HEK293 (cell line): ENCODE measurements around the gene MOB1B.

Experiments
- ZBTB20 ChIP-seq: fragments of 450-650 bp; formaldehyde crosslinking; IDR thresholded peaks from 2 replicates; pipeline ENCODE4 v1.5.1; 2016; ENCODE audit warnings: missing biosample characterization, missing genetic modification characterization
- TF ChIP-seq, protein P1 (sequence below): fragments of 450-650 bp; formaldehyde crosslinking; IDR thresholded peaks from 2 replicates; pipeline ENCODE4 v1.5.1; 2016; ENCODE audit warnings: missing biosample characterization, missing genetic modification characterization

DNA sequence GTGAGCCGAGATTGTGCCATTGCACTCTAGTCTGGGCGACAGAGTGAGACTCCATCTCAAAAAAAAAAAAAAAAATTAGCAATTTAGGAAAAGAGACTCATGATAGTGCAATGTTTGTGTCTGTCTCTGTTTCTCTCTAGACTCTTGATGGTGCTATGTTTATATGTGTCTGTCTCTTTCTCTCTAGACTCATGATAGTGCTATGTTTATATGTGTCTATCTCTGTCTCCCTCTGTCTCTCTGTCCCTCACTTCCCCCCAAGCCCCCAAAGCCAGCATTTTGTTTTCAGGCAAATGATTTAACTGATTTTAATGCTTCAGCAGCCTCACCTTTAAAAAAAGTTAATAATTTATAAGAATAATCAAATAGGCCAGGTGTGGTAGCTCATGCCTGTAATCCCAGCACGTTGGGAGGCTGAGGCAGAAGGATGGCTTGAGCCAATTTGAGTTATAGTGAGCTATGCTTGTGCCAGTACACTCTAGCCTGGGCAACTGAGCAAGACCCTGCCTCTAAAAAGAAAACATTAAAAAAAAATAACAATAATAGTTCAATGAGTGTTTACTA, 6.9 kb downstream of the MOB1B start:
- TF ChIP-seq, protein P1, sequence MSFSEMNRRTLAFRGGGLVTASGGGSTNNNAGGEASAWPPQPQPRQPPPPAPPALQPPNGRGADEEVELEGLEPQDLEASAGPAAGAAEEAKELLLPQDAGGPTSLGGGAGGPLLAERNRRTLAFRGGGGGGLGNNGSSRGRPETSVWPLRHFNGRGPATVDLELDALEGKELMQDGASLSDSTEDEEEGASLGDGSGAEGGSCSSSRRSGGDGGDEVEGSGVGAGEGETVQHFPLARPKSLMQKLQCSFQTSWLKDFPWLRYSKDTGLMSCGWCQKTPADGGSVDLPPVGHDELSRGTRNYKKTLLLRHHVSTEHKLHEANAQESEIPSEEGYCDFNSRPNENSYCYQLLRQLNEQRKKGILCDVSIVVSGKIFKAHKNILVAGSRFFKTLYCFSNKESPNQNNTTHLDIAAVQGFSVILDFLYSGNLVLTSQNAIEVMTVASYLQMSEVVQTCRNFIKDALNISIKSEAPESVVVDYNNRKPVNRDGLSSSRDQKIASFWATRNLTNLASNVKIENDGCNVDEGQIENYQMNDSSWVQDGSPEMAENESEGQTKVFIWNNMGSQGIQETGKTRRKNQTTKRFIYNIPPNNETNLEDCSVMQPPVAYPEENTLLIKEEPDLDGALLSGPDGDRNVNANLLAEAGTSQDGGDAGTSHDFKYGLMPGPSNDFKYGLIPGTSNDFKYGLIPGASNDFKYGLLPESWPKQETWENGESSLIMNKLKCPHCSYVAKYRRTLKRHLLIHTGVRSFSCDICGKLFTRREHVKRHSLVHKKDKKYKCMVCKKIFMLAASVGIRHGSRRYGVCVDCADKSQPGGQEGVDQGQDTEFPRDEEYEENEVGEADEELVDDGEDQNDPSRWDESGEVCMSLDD, result no peak
- TF ChIP-seq ZBTB20, result no peak
